Spleen (tissue), 11 donors: Measurements from ENCODE around the gene SMCO4. TPM values are rescaled to one million over a fixed set of nuclear protein-coding genes. Genes with fewer than 3 reads are reported as not detected.
"Not testable (repeated sequence)": the region's sequence is repeated elsewhere in the genome, so short reads cannot be mapped to it uniquely, and the experiment has no call there.

Source experiments
- DNase-seq: peaks from one replicate; pipeline ENCODE4 v3.0.0-alpha.2; 2020
- H3K27ac ChIP-seq, 8 donors: fragments of 200-600 bp; sonication (generic) in 7 of 8; 1 replicate in 4 of 8; 2 replicates in 4 of 8; pipeline versions ENCODE4 v1.5.0 to v1.8.0; 2016 to 2021; ENCODE audit warnings: inconsistent platforms in 4 of 8, mild to moderate bottlenecking in 4 of 8, moderate library complexity in 1 of 8
- H3K27me3 ChIP-seq, 7 donors: fragments of 200-600 bp; sonication (generic) in 6 of 7; replicated peaks in 1 of 7; 1 replicate in 4 of 7; 2 replicates in 3 of 7; pipeline versions ENCODE4 v1.5.0 to v1.8.0; 2016 to 2021; ENCODE audit warnings: inconsistent platforms in 3 of 7, mild to moderate bottlenecking in 1 of 7
- H3K36me3 ChIP-seq, 6 donors: fragments of 200-600 bp; sonication (generic) in 5 of 6; 1 replicate in 4 of 6; 2 replicates in 2 of 6; pipeline versions ENCODE4 v1.5.0 to v1.8.0; 2016 to 2021; ENCODE audit warnings: inconsistent platforms in 2 of 6
- H3K4me1 ChIP-seq, 6 donors: fragments of 200-600 bp; sonication (generic) in 5 of 6; 1 replicate in 3 of 6; 2 replicates in 3 of 6; pipeline versions ENCODE4 v1.5.0 to v1.8.0; 2016 to 2021; ENCODE audit warnings: inconsistent platforms in 3 of 6
- H3K4me3 ChIP-seq, 8 donors: fragments of 200-600 bp; sonication (generic) in 7 of 8; 1 replicate in 4 of 8; 2 replicates in 4 of 8; pipeline versions ENCODE4 v1.5.0 to v1.8.0; 2016 to 2021; ENCODE audit warnings: inconsistent platforms in 4 of 8, mild to moderate bottlenecking in 4 of 8, moderate library complexity in 2 of 8
- H3K9me3 ChIP-seq, 8 donors: fragments of 200-600 bp; sonication (generic) in 7 of 8; 1 replicate in 4 of 8; 2 replicates in 4 of 8; pipeline versions ENCODE4 v1.5.0 to v1.8.0; 2016 to 2021; ENCODE audit warnings: inconsistent platforms in 4 of 8
- POLR2A ChIP-seq, 3 donors: fragments of 450-650 bp; IDR thresholded peaks; one replicate each; pipeline ENCODE4 v1.5.1; 2017; ENCODE audit warnings: antibody characterized with exemption in 3 of 3, mild to moderate bottlenecking in 1 of 3
- POLR2AphosphoS5 ChIP-seq, 3 donors: sonication (generic); formaldehyde crosslinking; IDR thresholded peaks; one replicate each; pipeline ENCODE4 v1.5.1; 2017; ENCODE audit warnings: antibody characterized with exemption in 3 of 3
- whole genome bisulfite sequencing, 5 donors: extraction: QIAGEN DNeasy Blood & Tissue Kit in 3 of 5; methylation state at CpG; one replicate each; pipeline versions ENCODE4 v1.1.5 to v1.1.7; 2013 to 2018; 5-methylcytosine and 5-hydroxymethylcytosine counted together
- intact Hi-C: fragments of 100-400 bp; cut with DNase I; formaldehyde crosslinking; loops from one replicate; pipeline ENCODE4 v1.15.0; 2023; ENCODE audit warnings: low total_unique reads
- polyA plus RNA-seq, 3 donors: library from polyadenylated mRNA; stranded (reverse); fragments of 200-250 nt; gene quantifications; one replicate each; pipeline ENCODE4 v1.2.1, GENCODE V29; 2013
- total RNA-seq, 7 donors: library from RNA; depleted of rRNA in 3 of 7; stranded (reverse); fragments of >200 nt in 3 of 7; fragmentation: NEBNext Ultra II Directional in 4 of 7; extraction: Animal tissue kit (Norgen Biotek cat#: 25700) in 4 of 7; gene quantifications; one replicate each; pipeline versions ENCODE4 v1.1.0 to v1.2.1, GENCODE V29; 2016 to 2021
- TF ChIP-seq, protein P1 (sequence below), 11 experiments: fragments of 200-600 bp in 7 of 11; fragments of 450-650 bp in 4 of 11; sonication (generic) in 4 of 11; IDR thresholded peaks in 8 of 11; conservative IDR thresholded peaks in 3 of 11; 1 replicate in 7 of 11; 2 replicates in 4 of 11; pipeline versions ENCODE4 v1.4.0 to v1.8.0; 2016 to 2021; ENCODE audit warnings: antibody characterized with exemption in 11 of 11, inconsistent platforms in 4 of 11, mild to moderate bottlenecking in 1 of 11
- donor health status: healthy with polysubstance abuse.
- donor health status: DM: no; HTN: no; CAD: no; lungs with moderate emphysema.
- donor health status: DM: no; HTN: no; CAD: no.
- donor health status: Bipolar disorder and iron deficiency.
- donor health status: healthy.
- donor health status: DM: no; HTN: no; CAD: no.
- donor health status: DM: yes; HTN: yes; CAD: no.

Gene SMCO4
- total and polyA plus RNA-seq, 10 donors, result 21.8 to 74.1 (median 51.9) TPM

DNA sequence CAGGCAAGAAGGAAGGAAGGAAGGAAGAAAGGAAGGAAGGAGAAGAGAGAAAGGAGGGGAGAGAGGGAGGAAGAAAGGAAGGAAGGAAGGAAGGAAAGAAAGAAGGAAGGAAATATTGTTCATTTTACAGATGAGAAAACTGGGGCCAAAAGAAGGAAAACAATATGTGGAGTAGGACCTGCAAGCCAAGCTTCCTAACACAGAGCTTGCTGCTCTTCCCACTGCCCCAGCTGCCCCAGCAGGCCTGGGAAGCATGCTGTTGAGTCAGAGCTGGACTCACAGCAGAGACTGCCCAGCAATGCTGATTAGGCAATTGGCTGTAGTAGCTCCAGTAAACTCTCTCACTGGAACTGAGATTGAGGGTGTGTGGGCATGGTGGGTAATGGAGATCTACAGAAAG lies 42.6 kb upstream of the SMCO4 start:
- Histone ChIP-seq H3K36me3 (no peaks in the 10 kb centered on the region), H3K4me1 (no peaks in the 10 kb centered on the region), H3K27me3 (no peaks in the 10 kb centered on the region), H3K9me3 (no peaks in the 10 kb centered on the region), H3K4me3 (no peak overlapping the region), H3K27ac (no peak overlapping the region)
- intact Hi-C loops, result no loop called here
- no peak for TF ChIP-seq POLR2A (IDR thresholded peaks at IDR 0.05)
- no peak for TF ChIP-seq POLR2AphosphoS5 (IDR thresholded peaks at IDR 0.05)
- TF ChIP-seq, protein P1, sequence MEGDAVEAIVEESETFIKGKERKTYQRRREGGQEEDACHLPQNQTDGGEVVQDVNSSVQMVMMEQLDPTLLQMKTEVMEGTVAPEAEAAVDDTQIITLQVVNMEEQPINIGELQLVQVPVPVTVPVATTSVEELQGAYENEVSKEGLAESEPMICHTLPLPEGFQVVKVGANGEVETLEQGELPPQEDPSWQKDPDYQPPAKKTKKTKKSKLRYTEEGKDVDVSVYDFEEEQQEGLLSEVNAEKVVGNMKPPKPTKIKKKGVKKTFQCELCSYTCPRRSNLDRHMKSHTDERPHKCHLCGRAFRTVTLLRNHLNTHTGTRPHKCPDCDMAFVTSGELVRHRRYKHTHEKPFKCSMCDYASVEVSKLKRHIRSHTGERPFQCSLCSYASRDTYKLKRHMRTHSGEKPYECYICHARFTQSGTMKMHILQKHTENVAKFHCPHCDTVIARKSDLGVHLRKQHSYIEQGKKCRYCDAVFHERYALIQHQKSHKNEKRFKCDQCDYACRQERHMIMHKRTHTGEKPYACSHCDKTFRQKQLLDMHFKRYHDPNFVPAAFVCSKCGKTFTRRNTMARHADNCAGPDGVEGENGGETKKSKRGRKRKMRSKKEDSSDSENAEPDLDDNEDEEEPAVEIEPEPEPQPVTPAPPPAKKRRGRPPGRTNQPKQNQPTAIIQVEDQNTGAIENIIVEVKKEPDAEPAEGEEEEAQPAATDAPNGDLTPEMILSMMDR (IDR thresholded peaks at IDR 0.05 in 8 of 11, conservative IDR thresholded peaks at IDR 0.05 in 3 of 11), result no peak
- no peak for DNase-seq

DNA sequence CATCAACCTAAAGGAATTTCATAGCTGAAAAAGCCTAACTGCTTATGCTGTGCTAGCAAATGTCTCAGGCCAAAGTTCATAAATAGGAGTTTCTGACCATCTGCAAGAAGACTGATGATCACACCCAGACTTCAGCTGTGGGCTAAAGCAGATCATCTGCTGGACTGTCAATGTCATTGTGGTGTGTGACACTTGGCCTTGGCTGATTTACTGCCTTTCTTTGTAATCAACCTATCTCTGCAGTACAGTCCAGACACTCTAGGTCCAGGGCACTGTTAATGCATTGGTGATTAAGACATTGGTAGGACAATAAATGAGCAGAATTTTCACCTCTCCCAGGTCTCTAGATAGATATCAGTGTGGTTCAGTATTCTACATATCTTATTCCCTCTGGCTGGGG lies 40.3 kb upstream of the SMCO4 start:
- Histone ChIP-seq H3K4me1 (no peaks in the 10 kb centered on the region), H3K9me3 (peaks cover 0 to 14% (median 10%) of the 10 kb centered on the region in 8 donors), H3K36me3 (no peaks in the 10 kb centered on the region), H3K27ac (no peak overlapping the region), H3K27me3 (no peaks in the 10 kb centered on the region), H3K4me3 (no peak overlapping the region)
- TF ChIP-seq POLR2AphosphoS5 (IDR thresholded peaks at IDR 0.05) (no peak), POLR2A (IDR thresholded peaks at IDR 0.05) (no peak)
- TF ChIP-seq, protein P1 (IDR thresholded peaks at IDR 0.05 in 8 of 11, conservative IDR thresholded peaks at IDR 0.05 in 3 of 11), result no peak
- DNase-seq, result no peak
- intact Hi-C loops, result no loop called here

DNA sequence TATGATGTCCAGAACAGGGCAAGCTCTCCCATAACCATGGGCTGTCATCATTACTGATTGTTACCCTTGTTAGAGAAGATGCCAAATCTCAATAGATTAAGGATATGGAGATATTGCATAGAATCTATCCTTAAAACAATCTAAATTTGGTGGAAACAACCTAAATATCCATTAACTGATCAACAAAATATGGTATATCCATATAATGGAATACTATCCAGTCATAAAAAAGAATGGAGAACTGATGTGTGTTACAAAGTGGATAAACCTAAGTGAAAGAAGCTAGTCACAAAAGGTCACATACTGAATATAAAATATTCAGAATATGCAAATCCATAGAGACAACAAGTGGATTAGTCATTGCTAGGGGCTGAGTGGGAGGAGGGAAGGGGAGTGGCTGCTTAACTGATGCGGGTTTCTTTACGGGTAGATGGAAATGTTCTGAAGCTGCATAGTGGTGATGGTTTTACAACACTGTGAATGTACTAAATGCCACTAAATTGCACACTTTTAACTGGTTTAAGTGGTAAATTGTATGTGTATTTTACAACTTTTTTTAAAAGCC lies 36.1 kb upstream of the SMCO4 start:
- no peaks in the 10 kb centered on the region for H3K36me3 ChIP-seq
- TF ChIP-seq, protein P1 (IDR thresholded peaks at IDR 0.05 in 8 of 11, conservative IDR thresholded peaks at IDR 0.05 in 3 of 11), result no peak
- TF ChIP-seq POLR2AphosphoS5 (IDR thresholded peaks at IDR 0.05), result no peak
- no peak for TF ChIP-seq POLR2A (IDR thresholded peaks at IDR 0.05)
- H3K27me3 ChIP-seq, result no peaks in the 10 kb centered on the region
- no peak for DNase-seq
- H3K27ac ChIP-seq, result no peak overlapping the region
- no peak overlapping the region for H3K4me3 ChIP-seq
- intact Hi-C loops, result no loop called here
- H3K9me3 ChIP-seq, result peaks cover 0 to 15% (median 10%) of the 10 kb centered on the region in 8 donors
- H3K4me1 ChIP-seq, result no peaks in the 10 kb centered on the region
- WGBS, 5 donors, result 86 to 96% (median 88%) methylated on average over 2 of the region's 2 CpGs

DNA sequence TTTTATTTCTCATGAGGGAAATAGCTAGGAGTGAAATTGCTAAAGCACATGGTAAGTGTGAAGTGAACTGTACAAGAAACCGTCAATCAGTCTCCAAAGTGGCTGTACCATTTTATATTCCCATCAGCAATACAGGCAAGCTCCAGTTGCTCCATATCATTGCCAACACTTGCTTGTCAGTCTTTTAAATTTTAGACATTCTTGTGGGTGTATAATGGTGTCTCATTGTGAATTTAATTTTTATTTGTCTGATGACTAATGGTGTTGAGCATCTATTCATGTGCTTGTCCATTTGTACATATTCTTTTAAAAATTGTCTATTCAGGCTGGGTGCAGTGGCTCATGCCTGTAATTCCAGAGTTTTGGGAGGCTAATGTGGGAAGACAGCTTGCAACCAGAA lies 34.1 kb upstream of the SMCO4 start:
- no peak for DNase-seq
- intact Hi-C loops, result no loop called here
- 81 to 100% (median 90%) methylated on average over 1 of the region's 1 CpG for WGBS, 5 donors

DNA sequence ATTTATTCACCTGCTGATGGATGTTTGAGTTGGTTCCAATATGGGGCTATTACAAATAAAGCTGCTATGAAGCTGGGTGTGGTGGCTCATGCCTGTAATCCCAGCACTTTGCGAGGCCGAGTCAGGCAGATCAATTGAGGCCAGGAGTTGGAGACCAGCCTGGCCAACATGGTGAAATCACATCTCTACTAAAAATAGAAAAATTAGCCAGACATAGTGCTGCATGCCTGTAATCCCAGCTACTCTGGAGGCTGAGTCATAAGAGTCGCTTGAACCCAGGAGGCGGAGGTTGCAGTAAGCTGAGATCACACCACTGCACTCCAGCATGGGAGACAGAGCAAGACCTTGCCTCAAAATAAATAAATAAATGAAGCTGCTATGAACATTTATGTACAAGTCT lies 33.7 kb upstream of the SMCO4 start:
- intact Hi-C loops, H3K36me3 ChIP-seq, H3K27me3 ChIP-seq, H3K4me1 ChIP-seq, DNase-seq, H3K4me3 ChIP-seq, H3K27ac ChIP-seq: not testable (repeated sequence)
- WGBS, 5 donors, result 90 to 97% (median 92%) methylated on average over 4 of the region's 4 CpGs
- peaks cover 0 to 15% (median 10%) of the 10 kb centered on the region in 8 donors for H3K9me3 ChIP-seq

More for the DNA sequence above, 34.1 kb upstream of the SMCO4 start:
- H3K27me3 ChIP-seq, result no peaks in the 10 kb centered on the region
- H3K4me1 ChIP-seq, result no peaks in the 10 kb centered on the region
- peaks cover 0 to 15% (median 10%) of the 10 kb centered on the region in 8 donors for H3K9me3 ChIP-seq
- TF ChIP-seq POLR2A (IDR thresholded peaks at IDR 0.05) (no peak), POLR2AphosphoS5 (IDR thresholded peaks at IDR 0.05) (no peak)
- TF ChIP-seq, protein P1 (IDR thresholded peaks at IDR 0.05 in 8 of 11, conservative IDR thresholded peaks at IDR 0.05 in 3 of 11), result no peak
- no peaks in the 10 kb centered on the region for H3K36me3 ChIP-seq
- H3K27ac ChIP-seq, result no peak overlapping the region
- no peak overlapping the region for H3K4me3 ChIP-seq
